ENCODE data around the gene ATF4. TPM values are rescaled to one million over a fixed set of nuclear protein-coding genes. Genes with fewer than 3 reads are reported as not detected.

The ATF4 gene
- total RNA-seq, 1 experiment from 2014 or later = 717 TPM

GRCh38 chr22:39560127-39560526, 39.8 kb downstream of the ATF4 start:
- TF ChIP-seq CTCF (IDR thresholded peaks at IDR 0.05; ENCODE audit: unreplicated experiment) = no peak
- BruUV-seq (replicated peaks) = no TSS peak
- CTCF ChIA-PET = interaction anchor here (0.7 to 1.6 kb wide), 4 partner anchors 465 to 769 kb away, joined by 3 read pairs; no protein-coding TSS in a partner anchor
- intact Hi-C loops (cut with micrococcal nuclease) = no loop called here
- H3K27ac Mint-ChIP-seq (ENCODE audit: low read depth, unreplicated experiment) = no peak overlapping the region
- H3K36me3 Mint-ChIP-seq (ENCODE audit: insufficient read depth, unreplicated experiment) = no peaks in the 10 kb centered on the region
- no peak overlapping the region for H3K4me3 Mint-ChIP-seq (ENCODE audit: unreplicated experiment)
- POLR2A ChIA-PET = no interaction called here
- no peaks in the 10 kb centered on the region for H3K4me1 Mint-ChIP-seq (ENCODE audit: insufficient read depth, unreplicated experiment)
- H3K27me3 Mint-ChIP-seq (ENCODE audit: insufficient read depth, unreplicated experiment) = peaks cover 33% of the 10 kb centered on the region
- DNase-seq (ENCODE audit: unreplicated experiment) = no peak
- peaks cover 1% of the 10 kb centered on the region for H3K9me3 Mint-ChIP-seq (ENCODE audit: unreplicated experiment)

GRCh38 chr22:39562839-39563489, 42.6 kb downstream of the ATF4 start:
- H3K9me3 Mint-ChIP-seq (ENCODE audit: unreplicated experiment) = peaks cover 10% of the 10 kb centered on the region
- CTCF ChIA-PET = no interaction called here

DNA sequence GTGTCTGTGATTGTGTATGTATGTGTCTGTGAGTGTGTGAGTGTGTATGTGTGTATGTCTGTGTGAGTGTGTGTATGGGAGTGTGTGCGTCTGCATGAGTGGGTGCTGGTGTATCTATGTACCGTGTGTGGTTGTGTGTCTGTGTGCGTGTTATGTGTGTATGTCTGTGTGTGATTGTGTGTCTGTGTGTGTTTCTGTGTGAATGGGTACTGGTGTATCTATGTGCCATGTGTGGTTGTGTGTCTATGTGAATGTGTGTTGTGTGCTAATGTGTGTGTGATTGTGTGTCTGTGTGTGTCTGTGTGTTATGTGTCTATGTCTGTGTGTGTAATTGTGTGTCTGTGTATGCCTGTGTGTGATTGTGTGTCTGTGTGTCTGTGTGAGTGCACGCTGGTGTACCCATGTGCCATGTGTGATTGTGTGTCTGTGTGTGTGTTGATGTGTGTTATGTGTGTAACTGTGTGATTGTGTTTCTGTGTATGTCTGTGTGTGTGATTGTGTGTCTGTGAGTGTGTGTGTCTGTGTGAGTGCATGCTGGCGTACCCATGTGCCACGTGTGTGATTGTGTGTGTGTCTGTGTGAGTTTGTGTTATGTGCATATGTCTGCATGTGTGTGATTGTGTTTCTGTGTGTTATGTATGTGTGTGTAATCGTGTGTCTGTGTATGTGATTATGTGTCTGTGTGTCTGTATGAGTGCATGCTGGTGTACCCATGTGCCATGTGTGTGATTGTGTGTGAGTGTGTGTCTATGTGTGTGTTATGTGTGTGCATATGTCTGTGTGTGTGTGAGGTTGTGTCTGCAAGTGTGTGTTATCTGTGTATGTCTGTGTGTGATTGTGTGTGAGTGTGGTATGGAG, 43.4 kb downstream of the ATF4 start:
- no peak for DNase-seq (ENCODE audit: unreplicated experiment)
- H3K4me1 Mint-ChIP-seq (ENCODE audit: insufficient read depth, unreplicated experiment) = no peaks in the 10 kb centered on the region
- intact Hi-C loops (cut with micrococcal nuclease) = no loop called here
- peaks cover 10% of the 10 kb centered on the region for H3K27me3 Mint-ChIP-seq (ENCODE audit: insufficient read depth, unreplicated experiment)
- H3K4me3 Mint-ChIP-seq (ENCODE audit: unreplicated experiment) = no peak overlapping the region
- peaks cover 10% of the 10 kb centered on the region for H3K9me3 Mint-ChIP-seq (ENCODE audit: unreplicated experiment)
- POLR2A ChIA-PET = no interaction called here
- BruUV-seq (replicated peaks) = no TSS peak
- TF ChIP-seq CTCF (IDR thresholded peaks at IDR 0.05; ENCODE audit: unreplicated experiment) = no peak
- H3K27ac Mint-ChIP-seq (ENCODE audit: low read depth, unreplicated experiment) = no peak overlapping the region
- CTCF ChIA-PET = no interaction called here
- no peaks in the 10 kb centered on the region for H3K36me3 Mint-ChIP-seq (ENCODE audit: insufficient read depth, unreplicated experiment)

More at GRCh38 chr22:39562839-39563489, 42.6 kb downstream of the ATF4 start:
- no peak for TF ChIP-seq CTCF (IDR thresholded peaks at IDR 0.05; ENCODE audit: unreplicated experiment)
- H3K27me3 Mint-ChIP-seq (ENCODE audit: insufficient read depth, unreplicated experiment) = peaks cover 10% of the 10 kb centered on the region
- H3K4me3 Mint-ChIP-seq (ENCODE audit: unreplicated experiment) = no peak overlapping the region
- no TSS peak for BruUV-seq (replicated peaks)
- H3K36me3 Mint-ChIP-seq (ENCODE audit: insufficient read depth, unreplicated experiment) = no peaks in the 10 kb centered on the region
- no peak overlapping the region for H3K27ac Mint-ChIP-seq (ENCODE audit: low read depth, unreplicated experiment)
- DNase-seq (ENCODE audit: unreplicated experiment) = no peak
- H3K4me1 Mint-ChIP-seq (ENCODE audit: insufficient read depth, unreplicated experiment) = no peaks in the 10 kb centered on the region
- POLR2A ChIA-PET = no interaction called here
- intact Hi-C loops (cut with micrococcal nuclease) = no loop called here

GRCh38 chr22:39565414-39565944, 45.1 kb downstream of the ATF4 start:
- Mint-ChIP-seq H3K4me3 (ENCODE audit: unreplicated experiment) (no peak overlapping the region), H3K27me3 (ENCODE audit: insufficient read depth, unreplicated experiment) (peaks cover 6% of the 10 kb centered on the region), H3K36me3 (ENCODE audit: insufficient read depth, unreplicated experiment) (no peaks in the 10 kb centered on the region), H3K27ac (ENCODE audit: low read depth, unreplicated experiment) (no peak overlapping the region), H3K9me3 (ENCODE audit: unreplicated experiment) (peaks cover 10% of the 10 kb centered on the region), H3K4me1 (ENCODE audit: insufficient read depth, unreplicated experiment) (no peaks in the 10 kb centered on the region)
- BruUV-seq (replicated peaks) = no TSS peak
- TF ChIP-seq CTCF (IDR thresholded peaks at IDR 0.05; ENCODE audit: unreplicated experiment) = no peak
- DNase-seq (ENCODE audit: unreplicated experiment) = no peak
- POLR2A ChIA-PET = no interaction called here
- intact Hi-C loops (cut with micrococcal nuclease) = no loop called here
- CTCF ChIA-PET = interaction anchor here (0.6 kb wide), 1 partner anchor 470 kb away, joined by 3 read pairs; no protein-coding TSS in a partner anchor

All from MCF 10A (cell line).